ENCODE measurements around the gene FNBP1. TPM values are rescaled to one million over a fixed set of nuclear protein-coding genes. Genes with fewer than 3 reads are reported as not detected.
"Not testable (repeated sequence)": the region's sequence is repeated elsewhere in the genome, so short reads cannot be mapped to it uniquely, and the experiment has no call there.

Gene FNBP1
- total and polyA plus RNA-seq, 4 donors: 16.0 to 94.3 (median 29.5) TPM

GRCh38 chr9:129952337-129952736 lies 90.7 kb downstream of the FNBP1 start:
- no peak overlapping the region for H3K9ac ChIP-seq (ENCODE audit: insufficient read depth in 1 of 2, low read length in 2 of 2)

GRCh38 chr9:129949821-129950220 lies 93.2 kb downstream of the FNBP1 start:
- 74 to 83% methylated on average over 5 of the region's 5 CpGs for WGBS, 2 donors
- ATAC-seq (ENCODE audit: insufficient read depth, low FRiP score) (no peak), DNase-seq (no peak)
- TF ChIP-seq CTCF (IDR thresholded peaks at IDR 0.05; ENCODE audit: control extremely low read depth, extremely low read depth): no peak
- H3K9me3 ChIP-seq (ENCODE audit: control insufficient read depth in 4 of 4, insufficient read depth in 3 of 4, low read length in 3 of 4): no peaks in the 10 kb centered on the region
- no peaks in the 10 kb centered on the region for H3K27me3 ChIP-seq (ENCODE audit: control insufficient read depth in 3 of 3, insufficient read depth in 3 of 3, low read length in 2 of 3)
- H3K9ac ChIP-seq (ENCODE audit: insufficient read depth in 1 of 2, low read length in 2 of 2): no peak overlapping the region
- H3K4me1 ChIP-seq (ENCODE audit: control insufficient read depth in 5 of 5, insufficient read depth in 5 of 5, low read length in 5 of 5): peaks cover 0 to 3% (median 0%) of the 10 kb centered on the region in 5 donors
- H3K36me3 ChIP-seq (ENCODE audit: control insufficient read depth in 4 of 4, insufficient read depth in 4 of 4, low read length in 4 of 4): peaks cover 0 to 6% (median 2%) of the 10 kb centered on the region in 4 donors
- H3K4me3 ChIP-seq: no peak overlapping the region
- no peak overlapping the region for H3K27ac ChIP-seq (ENCODE audit: low read depth in 1 of 2, low read length in 1 of 2)

More at GRCh38 chr9:129952337-129952736, 90.7 kb downstream of the FNBP1 start:
- H3K27ac ChIP-seq (ENCODE audit: low read depth in 1 of 2, low read length in 1 of 2): no peak overlapping the region
- no peak overlapping the region for H3K4me3 ChIP-seq
- WGBS, 2 donors: 97 to 99% methylated on average over 3 of the region's 3 CpGs
- H3K36me3 ChIP-seq (ENCODE audit: control insufficient read depth in 4 of 4, insufficient read depth in 4 of 4, low read length in 4 of 4): peaks cover 0 to 8% (median 6%) of the 10 kb centered on the region in 4 donors
- H3K27me3 ChIP-seq (ENCODE audit: control insufficient read depth in 3 of 3, insufficient read depth in 3 of 3, low read length in 2 of 3): no peaks in the 10 kb centered on the region
- TF ChIP-seq CTCF (IDR thresholded peaks at IDR 0.05; ENCODE audit: control extremely low read depth, extremely low read depth): no peak
- H3K9me3 ChIP-seq (ENCODE audit: control insufficient read depth in 4 of 4, insufficient read depth in 3 of 4, low read length in 3 of 4): no peaks in the 10 kb centered on the region
- peaks cover 0 to 1% (median 0%) of the 10 kb centered on the region in 5 donors for H3K4me1 ChIP-seq (ENCODE audit: control insufficient read depth in 5 of 5, insufficient read depth in 5 of 5, low read length in 5 of 5)
- no peak for ATAC-seq (ENCODE audit: insufficient read depth, low FRiP score)
- DNase-seq: no peak

- 79 to 83% methylated on average over 7 of the region's 7 CpGs for WGBS, 2 donors
- ATAC-seq (ENCODE audit: insufficient read depth, low FRiP score); H3K4me1 ChIP-seq (ENCODE audit: control insufficient read depth in 5 of 5, insufficient read depth in 5 of 5, low read length in 5 of 5); H3K36me3 ChIP-seq (ENCODE audit: control insufficient read depth in 4 of 4, insufficient read depth in 4 of 4, low read length in 4 of 4); DNase-seq; H3K9ac ChIP-seq (ENCODE audit: insufficient read depth in 1 of 2, low read length in 2 of 2); H3K9me3 ChIP-seq (ENCODE audit: control insufficient read depth in 4 of 4, insufficient read depth in 3 of 4, low read length in 3 of 4); H3K4me3 ChIP-seq; H3K27ac ChIP-seq (ENCODE audit: low read depth in 1 of 2, low read length in 1 of 2); H3K27me3 ChIP-seq (ENCODE audit: control insufficient read depth in 3 of 3, insufficient read depth in 3 of 3, low read length in 2 of 3): not testable (repeated sequence)
Measured at GRCh38 chr9:129948626-129949025, 94.4 kb downstream of the FNBP1 start.

GRCh38 chr9:129946246-129946995 lies 96.6 kb downstream of the FNBP1 start:
- Histone ChIP-seq H3K4me3 (no peak overlapping the region), H3K4me1 (ENCODE audit: control insufficient read depth in 5 of 5, insufficient read depth in 5 of 5, low read length in 5 of 5) (peaks cover 0 to 3% (median 0%) of the 10 kb centered on the region in 5 donors), H3K9me3 (ENCODE audit: control insufficient read depth in 4 of 4, insufficient read depth in 3 of 4, low read length in 3 of 4) (peaks cover 0 to 7% (median 0%) of the 10 kb centered on the region in 4 donors), H3K27ac (ENCODE audit: low read depth in 1 of 2, low read length in 1 of 2) (no peak overlapping the region), H3K9ac (ENCODE audit: insufficient read depth in 1 of 2, low read length in 2 of 2) (no peak overlapping the region), H3K27me3 (ENCODE audit: control insufficient read depth in 3 of 3, insufficient read depth in 3 of 3, low read length in 2 of 3) (no peaks in the 10 kb centered on the region), H3K36me3 (ENCODE audit: control insufficient read depth in 4 of 4, insufficient read depth in 4 of 4, low read length in 4 of 4) (peaks cover 4 to 10% (median 7%) of the 10 kb centered on the region in 4 donors)
- ATAC-seq (ENCODE audit: insufficient read depth, low FRiP score): no peak
- TF ChIP-seq CTCF (IDR thresholded peaks at IDR 0.05; ENCODE audit: control extremely low read depth, extremely low read depth): no peak
- 37 to 69% methylated on average over 6 of the region's 6 CpGs for WGBS, 2 donors
- no peak for DNase-seq
